Glutamatergic neuron (in vitro differentiated cells): ENCODE data around the gene CCNT1. TPM values are rescaled to one million over a fixed set of nuclear protein-coding genes. Genes with fewer than 3 reads are reported as not detected.

Experiments used
- DNase-seq: peaks from one replicate; pipeline ENCODE4 v3.0.0; 2022
- H3K27ac Mint-ChIP-seq: one replicate; pipeline ENCODE4 v1.8.0; 2020; ENCODE audit warnings: mild to moderate bottlenecking, mixed read lengths, inconsistent platforms; ENCODE audit not compliant: unreplicated experiment
- H3K27me3 Mint-ChIP-seq: one replicate; pipeline ENCODE4 v1.8.0; 2020; ENCODE audit warnings: mild to moderate bottlenecking, moderate library complexity, mixed read lengths, inconsistent platforms; ENCODE audit not compliant: unreplicated experiment
- H3K36me3 Mint-ChIP-seq: one replicate; pipeline ENCODE4 v1.8.0; 2020; ENCODE audit warnings: mild to moderate bottlenecking, mixed read lengths, inconsistent platforms; ENCODE audit not compliant: unreplicated experiment
- H3K4me1 Mint-ChIP-seq: one replicate; pipeline ENCODE4 v1.8.0; 2020; ENCODE audit warnings: mild to moderate bottlenecking, low read depth, mixed read lengths, inconsistent platforms; ENCODE audit not compliant: unreplicated experiment
- H3K4me3 Mint-ChIP-seq: one replicate; pipeline ENCODE4 v1.8.0; 2020; ENCODE audit warnings: mild to moderate bottlenecking, mixed read lengths, inconsistent platforms; ENCODE audit not compliant: unreplicated experiment
- H3K9me3 Mint-ChIP-seq: one replicate; pipeline ENCODE4 v1.8.0; 2020; ENCODE audit warnings: mild to moderate bottlenecking, moderate library complexity, mixed read lengths, inconsistent platforms; ENCODE audit not compliant: unreplicated experiment
- microRNA-seq: library from miRNA; unstranded; fragments of <30 nt; microRNA quantifications from one replicate; pipeline ENCODE4, GENCODE V29; 2020; ENCODE audit not compliant: unreplicated experiment
- total RNA-seq: library from RNA; stranded (reverse); fragmentation: NEBNext Ultra II Directional; extraction: Animal tissue kit (Norgen Biotek cat#: 25700); gene quantifications from one replicate; pipeline ENCODE4 v1.2.1, GENCODE V29; 2021; ENCODE audit not compliant: unreplicated experiment
- TF ChIP-seq, protein P1 (sequence below): fragments of 200-600 bp; sonication (generic); IDR thresholded peaks from one replicate; pipeline ENCODE4 v1.5.0; 2021; ENCODE audit not compliant: partially characterized antibody, unreplicated experiment

CCNT1 gene
- total RNA-seq, 1 donor from 2014 or later: 42.5 TPM

DNA sequence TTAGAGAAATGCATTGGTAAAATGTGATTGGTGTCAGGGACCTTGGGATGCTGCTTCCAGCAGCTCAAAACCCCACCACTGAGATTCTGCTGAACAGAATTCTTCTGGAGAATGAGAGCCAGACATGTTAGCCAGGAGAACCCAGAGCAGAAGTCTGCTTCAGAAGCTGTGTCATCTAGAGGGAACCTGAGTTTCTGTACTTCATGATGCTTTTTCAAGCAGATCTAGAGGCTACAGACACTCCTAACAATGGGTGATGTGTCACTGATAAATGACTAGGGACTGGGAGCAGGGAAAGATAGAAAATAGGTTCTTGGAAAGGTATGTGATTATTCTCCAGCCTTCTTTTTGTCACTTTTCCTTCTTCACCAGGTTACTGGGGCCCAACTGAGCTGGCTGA is 76.1 kb downstream of the CCNT1 start:
- Mint-ChIP-seq H3K4me1 (no peaks in the 10 kb centered on the region), H3K4me3 (no peak overlapping the region), H3K27ac (no peak overlapping the region), H3K27me3 (peaks cover 3% of the 10 kb centered on the region), H3K36me3 (peaks cover 32% of the 10 kb centered on the region), H3K9me3 (peaks cover 11% of the 10 kb centered on the region)
- DNase-seq: no peak
- TF ChIP-seq, protein P1, sequence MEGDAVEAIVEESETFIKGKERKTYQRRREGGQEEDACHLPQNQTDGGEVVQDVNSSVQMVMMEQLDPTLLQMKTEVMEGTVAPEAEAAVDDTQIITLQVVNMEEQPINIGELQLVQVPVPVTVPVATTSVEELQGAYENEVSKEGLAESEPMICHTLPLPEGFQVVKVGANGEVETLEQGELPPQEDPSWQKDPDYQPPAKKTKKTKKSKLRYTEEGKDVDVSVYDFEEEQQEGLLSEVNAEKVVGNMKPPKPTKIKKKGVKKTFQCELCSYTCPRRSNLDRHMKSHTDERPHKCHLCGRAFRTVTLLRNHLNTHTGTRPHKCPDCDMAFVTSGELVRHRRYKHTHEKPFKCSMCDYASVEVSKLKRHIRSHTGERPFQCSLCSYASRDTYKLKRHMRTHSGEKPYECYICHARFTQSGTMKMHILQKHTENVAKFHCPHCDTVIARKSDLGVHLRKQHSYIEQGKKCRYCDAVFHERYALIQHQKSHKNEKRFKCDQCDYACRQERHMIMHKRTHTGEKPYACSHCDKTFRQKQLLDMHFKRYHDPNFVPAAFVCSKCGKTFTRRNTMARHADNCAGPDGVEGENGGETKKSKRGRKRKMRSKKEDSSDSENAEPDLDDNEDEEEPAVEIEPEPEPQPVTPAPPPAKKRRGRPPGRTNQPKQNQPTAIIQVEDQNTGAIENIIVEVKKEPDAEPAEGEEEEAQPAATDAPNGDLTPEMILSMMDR: no peak

Small RNAs within 50 kb of the gene (microRNA-seq; reads per million reads assigned to microRNA genes)
- 6.3 reads per million, percentile 37 among the genes with 10 or more reads in this experiment for gene MIR1291

Other genes with a start within 250 kb of the CCNT1 start
- not detected for gene ANP32D, start 244.1 kb downstream of the CCNT1 start, total RNA-seq
- gene C12orf54, start 234.2 kb downstream of the CCNT1 start, total RNA-seq: not detected
- gene OR8S1, start 191.1 kb downstream of the CCNT1 start, total RNA-seq: not detected
- not detected for gene LALBA, start 146.7 kb downstream of the CCNT1 start, total RNA-seq
- gene KANSL2, start 34.5 kb downstream of the CCNT1 start, total RNA-seq: 48.9 TPM
- 17.4 TPM for gene ADCY6, start 72.4 kb upstream of the CCNT1 start, total RNA-seq
- gene CACNB3, start 101.8 kb upstream of the CCNT1 start, total RNA-seq: 155 TPM
- 65.7 TPM for gene DDX23, start 135.5 kb upstream of the CCNT1 start, total RNA-seq
- gene RND1, start 149.2 kb upstream of the CCNT1 start, total RNA-seq: 1.8 TPM
- gene FKBP11, start 208.8 kb upstream of the CCNT1 start, total RNA-seq: 12.3 TPM
- gene ARF3, start 240.8 kb upstream of the CCNT1 start, total RNA-seq: 162 TPM